Keratinocyte (primary cell): Measurements from ENCODE around the gene HMCN1. TPM values are rescaled to one million over a fixed set of nuclear protein-coding genes. Genes with fewer than 3 reads are reported as not detected.

Experiments
- DNase-seq: peaks from one replicate; pipeline ENCODE4 v3.0.0-alpha.2; 2011; ENCODE audit warnings: low read depth, missing footprints, low spot score
- FAIRE-seq: peaks from 2 replicates; lab custom pipeline; 2011; peaks lifted over from hg19 to GRCh38; lab: Jason Lieb, UNC
- H2AFZ ChIP-seq: 2 replicates; pipeline ENCODE4 v1.6.0; 2012; ENCODE audit warnings: low read length, control low read depth, inconsistent platforms; ENCODE audit not compliant: control insufficient read depth
- H3K27ac ChIP-seq: 2 replicates; pipeline ENCODE4 v1.5.1; 2011; ENCODE audit warnings: low read length; ENCODE audit not compliant: control insufficient read depth, insufficient read depth
- H3K27me3 ChIP-seq: 3 replicates; pipeline ENCODE4 v1.6.0; 2011; ENCODE audit warnings: low read length; ENCODE audit not compliant: control insufficient read depth, insufficient read depth; ENCODE audit errors: extremely low read depth
- H3K36me3 ChIP-seq, 2 experiments: 2 replicates in 1 of 2; 3 replicates in 1 of 2; pipeline ENCODE4 v1.5.1; 2011; ENCODE audit warnings: low read length in 2 of 2, mild to moderate bottlenecking in 1 of 2; ENCODE audit not compliant: control insufficient read depth in 2 of 2, insufficient read depth in 2 of 2; ENCODE audit errors: extremely low read depth in 1 of 2
- H3K4me1 ChIP-seq: 3 replicates; pipeline ENCODE4 v1.5.1; 2011; ENCODE audit warnings: low read length; ENCODE audit not compliant: control insufficient read depth, insufficient read depth; ENCODE audit errors: extremely low read depth
- H3K4me2 ChIP-seq: 3 replicates; pipeline ENCODE4 v1.6.0; 2011; ENCODE audit warnings: low read depth, low read length; ENCODE audit not compliant: control insufficient read depth, insufficient read depth; ENCODE audit errors: extremely low read depth
- H3K4me3 ChIP-seq, 3 experiments: fragments of 200-600 bp in 1 of 3; sonication (generic) in 1 of 3; 2 replicates in 2 of 3; 3 replicates in 1 of 3; pipeline ENCODE4 v1.5.1; 2011 to 2016; ENCODE audit warnings: low read length in 3 of 3, mild to moderate bottlenecking in 3 of 3, control low read depth in 2 of 3, inconsistent platforms in 1 of 3, low read depth in 1 of 3, mixed read lengths in 1 of 3, mixed run types in 1 of 3, moderate library complexity in 1 of 3; ENCODE audit not compliant: control insufficient read depth in 2 of 3, insufficient read depth in 2 of 3; ENCODE audit errors: extremely low read depth in 1 of 3
- H3K79me2 ChIP-seq: 2 replicates; pipeline ENCODE4 v1.6.0; 2012; ENCODE audit warnings: low read length; ENCODE audit not compliant: control insufficient read depth, insufficient read depth
- H3K9ac ChIP-seq: 3 replicates; pipeline ENCODE4 v1.6.0; 2011; ENCODE audit warnings: low read length; ENCODE audit not compliant: control insufficient read depth, insufficient read depth; ENCODE audit errors: extremely low read depth
- H3K9me1 ChIP-seq: 3 replicates; pipeline ENCODE4 v1.6.0; 2011; ENCODE audit warnings: low read length; ENCODE audit not compliant: control insufficient read depth, insufficient read depth; ENCODE audit errors: extremely low read depth
- H3K9me3 ChIP-seq: 2 replicates; pipeline ENCODE4 v1.5.1; 2012; ENCODE audit warnings: low read depth, low read length; ENCODE audit not compliant: control insufficient read depth
- H4K20me1 ChIP-seq: 3 replicates; pipeline ENCODE4 v1.6.0; 2011; ENCODE audit warnings: low read length; ENCODE audit not compliant: control insufficient read depth, insufficient read depth; ENCODE audit errors: extremely low read depth
- CTCF ChIP-seq, 3 experiments: IDR thresholded peaks in 1 of 3; conservative IDR thresholded peaks in 1 of 3; optimal IDR thresholded peaks in 1 of 3; 2 replicates in 2 of 3; 3 replicates in 1 of 3; pipeline versions ENCODE3 to v1.5.1; 2011; ENCODE audit warnings: low read length in 3 of 3, mild to moderate bottlenecking in 3 of 3, moderate library complexity in 2 of 3, control low read depth in 1 of 3, inconsistent platforms in 1 of 3; ENCODE audit not compliant: insufficient read depth in 2 of 3; ENCODE audit errors: extremely low read depth in 1 of 3
- EZH2 ChIP-seq: IDR thresholded peaks from one replicate; pipeline ENCODE4 v1.6.1; 2012; ENCODE audit warnings: inconsistent platforms, mild to moderate bottlenecking, low read length, moderate library complexity
- dilution Hi-C: fragments of 300-500 bp; cut with MboI; formaldehyde crosslinking; loops from one replicate; pipeline ENCODE4 v1.7.0; 2020; ENCODE audit warnings: low sequenced_read_pairs; ENCODE audit not compliant: extremely low pct_ligation_motif_present
- polyA plus RNA-seq, 5 experiments: library from polyadenylated mRNA; depleted of rRNA in 3 of 5; stranded (reverse) in 3 of 5; stranded (forward) in 1 of 5; unstranded in 1 of 5; fragments of >200 nt; gene quantifications; 1 replicate in 1 of 5; 2 replicates in 3 of 5; 3 replicates in 1 of 5; pipeline versions ENCODE4 v1.2.1 to v1.2.3, GENCODE V29; 2011 to 2012; ENCODE audit warnings: missing spikeins in 2 of 5, low read depth in 1 of 5, low replicate concordance in 1 of 5

HMCN1 gene
- polyA plus RNA-seq, 1 donor (not counting 4 experiments of a cell fraction or from before 2014, with no cell fraction given) = 1.8 TPM

- DNase-seq = peak; percentile 56
- peak overlapping the region; percentile 74 for H2AFZ ChIP-seq
- peak overlapping the region in 2 of 3 experiments; percentile 3 to 58 for H3K4me3 ChIP-seq
Observed at GRCh38 chr1:186187601-186188000, 453.4 kb downstream of the HMCN1 start.

GRCh38 chr1:186188004-186188539 lies 453.9 kb downstream of the HMCN1 start:
- Histone ChIP-seq H3K79me2 (no peaks in the 10 kb centered on the region), H3K4me2 (peak overlapping the region; percentile 89), H3K36me3 (no peaks in the 10 kb centered on the region), H3K4me3 (peak overlapping the region in 2 of 3 experiments; percentile 56 to 57), H3K9ac (peak overlapping the region; percentile 71), H3K9me1 (no peaks in the 10 kb centered on the region), H4K20me1 (no peaks in the 10 kb centered on the region), H3K27me3 (no peaks in the 10 kb centered on the region), H3K9me3 (no peaks in the 10 kb centered on the region), H2AFZ (peak overlapping the region; percentile 74), H3K27ac (peak overlapping the region; percentile 99), H3K4me1 (peaks cover 50% of the 10 kb centered on the region)
- peak; percentile 80 for DNase-seq
- FAIRE-seq = peak; percentile 98
- dilution Hi-C loops = no loop called here
- TF ChIP-seq EZH2 (no peak), CTCF (optimal IDR thresholded peaks at IDR 0.05 in 1 of 3, IDR thresholded peaks at IDR 0.05 in 1 of 3, conservative IDR thresholded peaks at IDR 0.05 in 1 of 3; ENCODE audit: extremely low read depth in 1 of 3, insufficient read depth in 2 of 3, low read length in 3 of 3) (no peak)

More at GRCh38 chr1:186187601-186188000, 453.4 kb downstream of the HMCN1 start:
- Histone ChIP-seq H3K79me2 (no peaks in the 10 kb centered on the region), H3K4me1 (peaks cover 55% of the 10 kb centered on the region), H4K20me1 (no peaks in the 10 kb centered on the region), H3K9me1 (no peaks in the 10 kb centered on the region), H3K9ac (peak overlapping the region; percentile 67), H3K36me3 (no peaks in the 10 kb centered on the region), H3K27me3 (no peaks in the 10 kb centered on the region), H3K9me3 (no peaks in the 10 kb centered on the region), H3K27ac (peak overlapping the region; percentile 99), H3K4me2 (peak overlapping the region; percentile 89)
- dilution Hi-C loops = no loop called here
- FAIRE-seq = no peak
- no peak for TF ChIP-seq CTCF (optimal IDR thresholded peaks at IDR 0.05 in 1 of 3, IDR thresholded peaks at IDR 0.05 in 1 of 3, conservative IDR thresholded peaks at IDR 0.05 in 1 of 3; ENCODE audit: extremely low read depth in 1 of 3, insufficient read depth in 2 of 3, low read length in 3 of 3)
- no peak for TF ChIP-seq EZH2
